Adrenal gland (tissue), 12 donors: ENCODE measurements around the gene MYOT. TPM values are rescaled to one million over a fixed set of nuclear protein-coding genes. Genes with fewer than 3 reads are reported as not detected.
"Not testable (repeated sequence)": the region's sequence is repeated elsewhere in the genome, so short reads cannot be mapped to it uniquely, and the experiment has no call there.

Experiments used
- DNase-seq, 7 donors: peaks; one replicate each; pipeline ENCODE4 v3.0.0-alpha.2; 2019 to 2020
- H3K27ac ChIP-seq, 5 donors: fragments of 200-600 bp; sonication (generic) in 4 of 5; 1 replicate in 3 of 5; 2 replicates in 2 of 5; pipeline versions ENCODE4 v1.5.1 to v1.8.0; 2016 to 2020; ENCODE audit warnings: mild to moderate bottlenecking in 1 of 5
- H3K27me3 ChIP-seq: fragments of 200-600 bp; 2 replicates; pipeline ENCODE4 v1.8.0; 2021
- H3K36me3 ChIP-seq, 2 donors: fragments of 200-600 bp; replicated peaks in 1 of 2; 1 replicate in 1 of 2; 2 replicates in 1 of 2; pipeline versions ENCODE4 v1.5.1 to v1.8.0; 2018 to 2022
- H3K4me1 ChIP-seq, 2 donors: fragments of 200-600 bp; replicated peaks in 1 of 2; 1 replicate in 1 of 2; 2 replicates in 1 of 2; pipeline versions ENCODE4 v1.5.1 to v1.8.0; 2018 to 2021
- H3K4me3 ChIP-seq, 4 donors: fragments of 200-600 bp; sonication (generic) in 3 of 4; one replicate each; pipeline ENCODE4 v1.5.1; 2016 to 2018
- H3K9me3 ChIP-seq, 3 donors: fragments of 200-600 bp; sonication (generic) in 1 of 3; replicated peaks in 1 of 3; 1 replicate in 2 of 3; 2 replicates in 1 of 3; pipeline versions ENCODE4 v1.5.1 to v1.8.0; 2016 to 2021
- POLR2A ChIP-seq, 2 donors: fragments of 450-650 bp; IDR thresholded peaks; one replicate each; pipeline ENCODE4 v1.6.1; 2017; ENCODE audit warnings: antibody characterized with exemption in 2 of 2, mild to moderate bottlenecking in 2 of 2, moderate library complexity in 1 of 2
- WGBS, 4 donors: extraction: QIAGEN DNeasy Blood & Tissue Kit in 2 of 4; methylation state at CpG; one replicate each; pipeline versions ENCODE4 v1.1.5 to v1.1.7; 2013 to 2017; 5-methylcytosine and 5-hydroxymethylcytosine counted together
- intact Hi-C, 2 donors: fragments of 100-400 bp; cut with DNase I; formaldehyde crosslinking; loops; one replicate each; pipeline versions ENCODE4 v1.14.1 to v1.15.0; 2022 to 2023
- polyA plus RNA-seq, 3 donors: library from polyadenylated mRNA; stranded (reverse); fragments of 200-250 nt in 2 of 3; fragments of 350-450 nt in 1 of 3; fragmentation: Illumina TruSeq in 1 of 3; extraction: RNeasy Lipid Tissue Mini Kit (QIAGEN cat#74804) in 1 of 3; gene quantifications; one replicate each; pipeline ENCODE4 v1.2.3, GENCODE V29; 2013 to 2014
- total RNA-seq, 9 donors: library from RNA; depleted of rRNA in 4 of 9; stranded (reverse); fragments of >200 nt in 4 of 9; fragments of 120-200 nt in 1 of 9; fragmentation: NEBNext Ultra II Directional in 1 of 9; extraction: Animal tissue kit (Norgen Biotek cat#: 25700) in 1 of 9; gene quantifications; one replicate each; pipeline versions ENCODE4 v1.1.0 to v1.2.4, GENCODE V29; 2013 to 2023
- TF ChIP-seq, protein P1 (sequence below), 6 experiments: fragments of 450-650 bp in 4 of 6; fragments of 200-600 bp in 2 of 6; sonication (generic) in 1 of 6; IDR thresholded peaks; 1 replicate in 5 of 6; 2 replicates in 1 of 6; pipeline versions ENCODE4 v1.5.1 to v1.8.0; 2016 to 2021; ENCODE audit warnings: antibody characterized with exemption in 6 of 6, mild to moderate bottlenecking in 2 of 6, moderate library complexity in 1 of 6
- donor health status: healthy with polysubstance abuse.
- donor health status: Bipolar disorder and iron deficiency.
- donor health status: DM: yes; HTN: yes; CAD: no.
- donor health status: DM: no; HTN: no; CAD: no.
- donor health status: DM: no; HTN: no; CAD: no.
- donor health status: DM: yes; HTN: yes; CAD: no.

MYOT gene
- total and polyA plus RNA-seq, 12 donors: 0.39 to 7.8 (median 0.95) TPM; not detected in 1

DNA sequence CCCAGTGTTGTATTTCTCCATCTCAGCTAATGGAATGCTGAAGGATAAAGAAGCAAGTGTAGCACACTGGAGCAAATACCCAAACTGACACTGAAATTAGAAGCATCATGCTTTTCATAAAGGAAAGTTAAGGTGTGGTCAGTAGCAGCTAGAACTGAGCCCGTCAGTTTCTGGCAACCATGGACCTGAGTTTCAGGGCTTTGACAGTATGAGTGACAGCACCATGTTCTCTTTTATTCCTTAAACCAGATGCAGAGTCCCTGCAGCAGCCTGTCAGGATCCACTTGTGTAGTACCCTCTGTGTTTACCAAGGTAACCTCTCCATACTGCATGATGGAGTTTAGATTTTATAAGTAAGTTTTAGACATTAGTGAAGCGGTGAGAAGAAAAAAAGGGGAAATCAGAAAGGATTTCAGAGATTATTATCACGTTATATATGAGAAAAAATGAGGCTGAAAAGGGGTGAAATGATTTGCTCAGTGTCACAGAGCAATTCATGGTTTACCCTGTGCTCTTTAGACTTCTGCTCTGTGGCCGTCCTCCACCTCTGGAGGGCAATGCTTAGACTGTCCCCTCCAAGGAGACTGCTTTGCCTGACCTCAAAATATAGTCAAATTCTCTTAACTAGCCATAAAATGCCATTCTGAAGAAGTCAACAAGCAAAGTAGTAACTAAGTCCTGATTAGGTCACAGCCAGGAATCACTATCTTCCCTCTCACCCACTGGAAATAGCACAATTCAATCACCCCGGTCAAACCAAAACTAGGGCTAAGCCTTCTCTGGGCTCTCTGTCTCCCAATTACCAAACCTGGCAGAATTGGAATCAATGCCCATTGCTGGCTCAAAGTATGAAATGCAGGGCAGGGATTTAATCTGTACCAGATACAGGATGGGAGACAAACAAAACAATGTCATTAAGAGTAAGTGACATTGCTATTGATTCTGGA is 10.5 kb upstream of the MYOT start:
- intact Hi-C loops: no loop called here
- 85 to 91% (median 87%) methylated on average over 5 of the region's 5 CpGs for WGBS, 4 donors
- no peaks in the 10 kb centered on the region for H3K36me3 ChIP-seq
- H3K4me1 ChIP-seq: peaks cover 6 to 21% of the 10 kb centered on the region in 2 donors
- peak overlapping the region in 1 of 4 donors; percentile 39 for H3K4me3 ChIP-seq
- H3K27ac ChIP-seq: peak overlapping the region in 2 of 5 donors; percentile 49 to 62
- DNase-seq: no peak
- no peak for TF ChIP-seq POLR2A (IDR thresholded peaks at IDR 0.05)
- TF ChIP-seq, protein P1, sequence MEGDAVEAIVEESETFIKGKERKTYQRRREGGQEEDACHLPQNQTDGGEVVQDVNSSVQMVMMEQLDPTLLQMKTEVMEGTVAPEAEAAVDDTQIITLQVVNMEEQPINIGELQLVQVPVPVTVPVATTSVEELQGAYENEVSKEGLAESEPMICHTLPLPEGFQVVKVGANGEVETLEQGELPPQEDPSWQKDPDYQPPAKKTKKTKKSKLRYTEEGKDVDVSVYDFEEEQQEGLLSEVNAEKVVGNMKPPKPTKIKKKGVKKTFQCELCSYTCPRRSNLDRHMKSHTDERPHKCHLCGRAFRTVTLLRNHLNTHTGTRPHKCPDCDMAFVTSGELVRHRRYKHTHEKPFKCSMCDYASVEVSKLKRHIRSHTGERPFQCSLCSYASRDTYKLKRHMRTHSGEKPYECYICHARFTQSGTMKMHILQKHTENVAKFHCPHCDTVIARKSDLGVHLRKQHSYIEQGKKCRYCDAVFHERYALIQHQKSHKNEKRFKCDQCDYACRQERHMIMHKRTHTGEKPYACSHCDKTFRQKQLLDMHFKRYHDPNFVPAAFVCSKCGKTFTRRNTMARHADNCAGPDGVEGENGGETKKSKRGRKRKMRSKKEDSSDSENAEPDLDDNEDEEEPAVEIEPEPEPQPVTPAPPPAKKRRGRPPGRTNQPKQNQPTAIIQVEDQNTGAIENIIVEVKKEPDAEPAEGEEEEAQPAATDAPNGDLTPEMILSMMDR (IDR thresholded peaks at IDR 0.05): no peak
- H3K9me3 ChIP-seq: no peaks in the 10 kb centered on the region
- no peaks in the 10 kb centered on the region for H3K27me3 ChIP-seq

DNA sequence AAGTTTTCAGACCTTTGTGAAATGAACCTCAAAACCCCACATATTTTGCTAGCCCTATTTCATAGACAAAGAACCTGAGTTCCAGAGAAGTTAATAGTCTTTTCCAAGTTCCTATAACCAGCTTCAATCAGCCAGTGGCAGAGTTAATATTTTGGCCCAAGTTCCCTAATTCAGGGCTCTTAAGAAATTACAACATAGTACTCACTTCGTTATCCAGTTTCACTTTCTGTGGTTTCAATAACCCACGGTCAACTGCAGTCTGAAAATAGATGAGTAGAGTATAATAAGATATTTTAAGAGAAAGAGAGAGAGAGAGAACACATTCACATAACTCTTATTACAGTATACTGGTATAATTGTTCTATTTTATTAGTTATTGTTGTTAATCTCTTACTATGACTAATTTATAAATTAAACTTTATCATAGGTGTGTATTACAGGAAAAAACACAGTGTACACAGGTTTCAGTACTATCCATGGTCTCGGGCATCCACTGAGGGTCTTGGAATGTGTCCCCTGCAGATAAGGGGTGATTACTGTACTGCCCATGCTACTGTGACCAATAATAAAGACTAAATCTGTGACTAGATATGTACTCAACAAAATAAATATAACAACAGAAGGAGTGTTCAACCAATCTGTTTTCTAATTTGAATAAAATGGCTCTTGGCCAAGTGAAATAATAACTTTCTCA is 9.3 kb upstream of the MYOT start:
- WGBS, 4 donors: 13 to 18% (median 14%) methylated on average over 3 of the region's 3 CpGs

DNA sequence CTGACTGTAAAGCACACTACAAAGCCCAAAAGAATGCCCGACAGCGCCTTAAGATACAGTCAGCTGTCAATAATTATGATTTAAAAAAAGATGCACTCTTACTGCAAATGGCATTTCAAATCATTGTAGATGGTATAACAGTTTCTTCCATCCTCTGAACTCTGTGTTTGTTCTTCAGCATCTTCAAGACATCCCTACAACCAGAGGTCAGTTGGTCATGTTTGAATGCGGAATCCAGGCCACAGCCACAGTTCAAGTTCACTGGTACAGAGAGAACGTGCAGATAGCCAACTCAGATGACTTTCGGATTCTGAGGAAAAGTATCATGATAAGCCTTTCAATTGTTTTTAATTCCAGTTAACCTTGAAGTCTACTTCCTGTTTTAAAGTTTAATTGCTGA is 8.7 kb upstream of the MYOT start:
- intact Hi-C loops: no loop called here
- WGBS, 4 donors: 38 to 49% (median 46%) methylated on average over 5 of the region's 5 CpGs
- peak in 5 of 7 donors; percentile 22 to 45 (median 32) for DNase-seq
- no peaks in the 10 kb centered on the region for H3K9me3 ChIP-seq
- H3K27ac ChIP-seq: peak overlapping the region in 3 of 5 donors; percentile 34 to 62 (median 49)
- TF ChIP-seq, protein P1 (IDR thresholded peaks at IDR 0.05): no peak
- TF ChIP-seq POLR2A (IDR thresholded peaks at IDR 0.05): no peak
- peaks cover 6 to 21% of the 10 kb centered on the region in 2 donors for H3K4me1 ChIP-seq
- no peaks in the 10 kb centered on the region for H3K36me3 ChIP-seq
- peak overlapping the region in 1 of 4 donors; percentile 39 for H3K4me3 ChIP-seq
- H3K27me3 ChIP-seq: no peaks in the 10 kb centered on the region

More for the DNA sequence above, 9.3 kb upstream of the MYOT start:
- Histone ChIP-seq H3K4me3 (peak overlapping the region in 1 of 4 donors; percentile 39), H3K9me3 (no peaks in the 10 kb centered on the region), H3K4me1 (peaks cover 6 to 21% of the 10 kb centered on the region in 2 donors), H3K36me3 (no peaks in the 10 kb centered on the region), H3K27ac (peak overlapping the region in 4 of 5 donors; percentile 34 to 62 (median 54)), H3K27me3 (no peaks in the 10 kb centered on the region)
- intact Hi-C loops: no loop called here
- TF ChIP-seq, protein P1 (IDR thresholded peaks at IDR 0.05): no peak
- TF ChIP-seq POLR2A (IDR thresholded peaks at IDR 0.05): no peak
- DNase-seq: peak in 1 of 7 donors; percentile 10

DNA sequence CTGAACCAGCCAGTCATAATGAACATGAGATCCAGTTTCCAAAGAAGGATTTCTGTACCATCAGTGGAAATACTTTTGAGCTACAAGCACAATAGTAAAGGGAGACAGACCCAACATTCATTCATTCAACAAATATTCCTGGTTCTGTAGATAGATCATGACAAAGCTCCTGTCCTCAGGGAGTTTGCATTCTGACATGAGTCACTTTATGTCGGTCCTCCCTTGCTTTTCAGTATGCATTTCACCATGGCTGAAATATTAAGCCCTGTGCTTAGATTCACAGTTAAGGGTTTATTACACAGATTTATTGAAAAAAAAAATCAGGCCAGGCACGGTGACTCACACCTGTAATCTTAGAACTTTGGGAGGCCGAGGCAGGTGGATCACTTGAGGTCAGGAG is 5.4 kb upstream of the MYOT start:
- Histone ChIP-seq H3K4me1 (peaks cover 6 to 21% of the 10 kb centered on the region in 2 donors), H3K27me3 (no peaks in the 10 kb centered on the region), H3K9me3 (no peaks in the 10 kb centered on the region), H3K27ac (no peak overlapping the region), H3K36me3 (no peaks in the 10 kb centered on the region), H3K4me3 (no peak overlapping the region)
- 79 to 85% (median 81%) methylated on average over 3 of the region's 3 CpGs for WGBS, 4 donors
- intact Hi-C loops: no loop called here
- no peak for DNase-seq
- TF ChIP-seq POLR2A (IDR thresholded peaks at IDR 0.05): no peak
- TF ChIP-seq, protein P1 (IDR thresholded peaks at IDR 0.05): no peak

DNA sequence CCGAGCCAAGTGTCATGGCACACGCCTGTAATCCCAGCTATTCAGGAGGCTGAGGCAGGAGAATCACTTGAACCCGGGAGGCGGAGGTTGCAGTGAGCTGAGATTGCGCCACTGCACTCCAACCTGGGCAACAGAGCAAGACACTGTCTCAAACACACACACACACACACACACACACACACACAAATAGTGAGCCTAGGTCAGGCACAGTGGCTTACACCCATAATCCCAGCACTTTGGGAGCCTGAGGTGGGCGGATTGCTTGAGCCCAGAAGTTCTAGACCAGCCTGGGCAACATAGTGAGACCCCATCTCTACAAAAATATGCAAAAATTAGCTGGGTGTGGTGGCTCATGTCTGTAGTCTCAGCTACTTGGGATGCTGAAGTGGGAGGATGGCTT is 4.0 kb upstream of the MYOT start:
- H3K36me3 ChIP-seq, H3K27ac ChIP-seq, intact Hi-C loops, H3K27me3 ChIP-seq, H3K4me3 ChIP-seq, H3K4me1 ChIP-seq, DNase-seq, H3K9me3 ChIP-seq: not testable (repeated sequence)
- WGBS, 4 donors: 87 to 98% (median 95%) methylated on average over 6 of the region's 6 CpGs
